Karpas-422 (cell line): ENCODE results near the gene MAPK6. TPM values are rescaled to one million over a fixed set of nuclear protein-coding genes. Genes with fewer than 3 reads are reported as not detected.
"Not testable (repeated sequence)": the region's sequence is repeated elsewhere in the genome, so short reads cannot be mapped to it uniquely, and the experiment has no call there.

Source experiments
- DNase-seq: peaks from one replicate; pipeline ENCODE4 v3.0.0-alpha.2; 2015
- H2AFZ ChIP-seq: fragments of 200-600 bp; sonication (generic); 2 replicates; pipeline ENCODE4 v1.6.1; 2014; ENCODE audit warnings: antibody characterized with exemption, low read length, mixed read lengths
- H3K27ac ChIP-seq: fragments of 200-600 bp; sonication (generic); 2 replicates; pipeline ENCODE4 v1.5.1; 2014; ENCODE audit warnings: mild to moderate bottlenecking, low read length, moderate library complexity
- H3K27me3 ChIP-seq: fragments of 200-600 bp; sonication (generic); 2 replicates; pipeline ENCODE4 v1.6.1; 2014; ENCODE audit warnings: low read length, mixed read lengths
- H3K36me3 ChIP-seq: fragments of 200-600 bp; sonication (generic); 2 replicates; pipeline ENCODE4 v1.6.1; 2014; ENCODE audit warnings: low read length, mixed read lengths; ENCODE audit not compliant: insufficient read depth
- H3K4me1 ChIP-seq: fragments of 200-600 bp; sonication (generic); 2 replicates; pipeline ENCODE4 v1.6.1; 2014; ENCODE audit warnings: mild to moderate bottlenecking, low read length, mixed read lengths
- H3K4me2 ChIP-seq: fragments of 200-600 bp; sonication (generic); 2 replicates; pipeline ENCODE4 v1.6.1; 2014; ENCODE audit warnings: low read length, low read depth, mild to moderate bottlenecking; ENCODE audit not compliant: poor library complexity, severe bottlenecking
- H3K4me3 ChIP-seq: fragments of 200-600 bp; sonication (generic); 2 replicates; pipeline ENCODE4 v1.5.1; 2014; ENCODE audit warnings: mild to moderate bottlenecking, antibody characterized with exemption, low read length, mixed read lengths
- H3K79me2 ChIP-seq: fragments of 200-600 bp; sonication (generic); 2 replicates; pipeline ENCODE4 v1.6.1; 2014; ENCODE audit warnings: mild to moderate bottlenecking, low read length, mixed read lengths
- H3K9ac ChIP-seq: fragments of 200-600 bp; sonication (generic); 2 replicates; pipeline ENCODE4 v1.6.0; 2014; ENCODE audit warnings: low read length
- H3K9me2 ChIP-seq: fragments of 200-600 bp; sonication (generic), shearing (Covaris generic); replicated peaks from 2 replicates; pipeline ENCODE4 v1.6.0; 2014; ENCODE audit warnings: mild to moderate bottlenecking, low read length, moderate library complexity; ENCODE audit not compliant: insufficient read depth
- H3K9me3 ChIP-seq: fragments of 300-700, 200-600 bp; sonication (generic); 2 replicates; pipeline ENCODE4 v1.6.1; 2014; ENCODE audit warnings: low read length, mixed read lengths
- H4K20me1 ChIP-seq: fragments of 200-600 bp; sonication (generic); 2 replicates; pipeline ENCODE4 v1.6.1; 2014; ENCODE audit warnings: mild to moderate bottlenecking, antibody characterized with exemption, low read length, low read depth; ENCODE audit not compliant: insufficient read depth
- total RNA-seq: library from RNA; depleted of rRNA; stranded (reverse); fragments of >200 nt; shearing (Covaris generic); gene quantifications from 2 replicates; pipeline ENCODE4 v1.2.3, GENCODE V29; 2014; ENCODE audit warnings: low replicate concordance

Gene MAPK6
- total RNA-seq, 1 experiment from 2014 or later, result 24.7 TPM

GRCh38 chr15:52095597-52096262, 76.7 kb downstream of the MAPK6 start:
- H3K27me3 ChIP-seq, result no peaks in the 10 kb centered on the region
- H3K79me2 ChIP-seq, result no peaks in the 10 kb centered on the region
- no peaks in the 10 kb centered on the region for H3K9me2 ChIP-seq
- H2AFZ ChIP-seq, result no peak overlapping the region
- no peak overlapping the region for H3K27ac ChIP-seq
- no peak overlapping the region for H3K4me2 ChIP-seq
- no peak for DNase-seq
- H4K20me1 ChIP-seq, result no peaks in the 10 kb centered on the region
- no peaks in the 10 kb centered on the region for H3K4me1 ChIP-seq
- H3K36me3 ChIP-seq, result no peaks in the 10 kb centered on the region
- no peaks in the 10 kb centered on the region for H3K9me3 ChIP-seq
- H3K9ac ChIP-seq, result no peak overlapping the region
- H3K4me3 ChIP-seq, result no peak overlapping the region

- H3K27me3 ChIP-seq, H3K4me1 ChIP-seq, H3K27ac ChIP-seq, H3K36me3 ChIP-seq, H3K9me3 ChIP-seq, H4K20me1 ChIP-seq, DNase-seq, H2AFZ ChIP-seq, H3K4me3 ChIP-seq, H3K9ac ChIP-seq, H3K79me2 ChIP-seq, H3K9me2 ChIP-seq, H3K4me2 ChIP-seq: not testable (repeated sequence)
Observed at GRCh38 chr15:52096536-52096935, 77.5 kb downstream of the MAPK6 start.

- no peaks in the 10 kb centered on the region for H3K27me3 ChIP-seq
- DNase-seq, result no peak
- H3K79me2 ChIP-seq, result no peaks in the 10 kb centered on the region
- H4K20me1 ChIP-seq, result no peaks in the 10 kb centered on the region
- no peak overlapping the region for H2AFZ ChIP-seq
- no peaks in the 10 kb centered on the region for H3K9me2 ChIP-seq
- no peaks in the 10 kb centered on the region for H3K36me3 ChIP-seq
- no peak overlapping the region for H3K9ac ChIP-seq
- H3K4me1 ChIP-seq, result peaks cover 4% of the 10 kb centered on the region
- H3K9me3 ChIP-seq, result no peaks in the 10 kb centered on the region
- H3K27ac ChIP-seq, result no peak overlapping the region
- H3K4me2 ChIP-seq, result no peak overlapping the region
- H3K4me3 ChIP-seq, result no peak overlapping the region
Observed at GRCh38 chr15:52097180-52097579, 78.2 kb downstream of the MAPK6 start.

- Histone ChIP-seq H3K4me1 (peaks cover 9% of the 10 kb centered on the region), H3K9me3 (no peaks in the 10 kb centered on the region), H3K36me3 (no peaks in the 10 kb centered on the region), H3K4me3 (no peak overlapping the region), H3K79me2 (no peaks in the 10 kb centered on the region), H3K27ac (no peak overlapping the region), H3K4me2 (no peak overlapping the region), H3K9me2 (no peaks in the 10 kb centered on the region), H3K27me3 (no peaks in the 10 kb centered on the region), H2AFZ (no peak overlapping the region), H4K20me1 (no peaks in the 10 kb centered on the region), H3K9ac (no peak overlapping the region)
- DNase-seq, result no peak
Observed at GRCh38 chr15:52098323-52098722, 79.3 kb downstream of the MAPK6 start.

- DNase-seq, result no peak
- Histone ChIP-seq H3K9me2 (no peaks in the 10 kb centered on the region), H2AFZ (no peak overlapping the region), H3K79me2 (no peaks in the 10 kb centered on the region), H3K4me1 (peaks cover 18% of the 10 kb centered on the region), H4K20me1 (no peaks in the 10 kb centered on the region), H3K27me3 (no peaks in the 10 kb centered on the region), H3K4me3 (no peak overlapping the region), H3K27ac (no peak overlapping the region), H3K4me2 (no peak overlapping the region), H3K9me3 (no peaks in the 10 kb centered on the region), H3K9ac (no peak overlapping the region), H3K36me3 (no peaks in the 10 kb centered on the region)
Observed at GRCh38 chr15:52099651-52100272, 80.7 kb downstream of the MAPK6 start.

- no peak overlapping the region for H2AFZ ChIP-seq
- no peak for DNase-seq
- H3K27ac ChIP-seq, result no peak overlapping the region
- H4K20me1 ChIP-seq, result no peaks in the 10 kb centered on the region
- H3K9me2 ChIP-seq, result no peaks in the 10 kb centered on the region
- H3K9ac ChIP-seq, result no peak overlapping the region
- no peaks in the 10 kb centered on the region for H3K27me3 ChIP-seq
- no peaks in the 10 kb centered on the region for H3K36me3 ChIP-seq
- H3K9me3 ChIP-seq, result no peaks in the 10 kb centered on the region
- no peak overlapping the region for H3K4me3 ChIP-seq
- H3K79me2 ChIP-seq, result no peaks in the 10 kb centered on the region
- peaks cover 18% of the 10 kb centered on the region for H3K4me1 ChIP-seq
- H3K4me2 ChIP-seq, result no peak overlapping the region
Observed at GRCh38 chr15:52100807-52101442, 81.9 kb downstream of the MAPK6 start.

GRCh38 chr15:52101542-52102323, 82.7 kb downstream of the MAPK6 start:
- no peaks in the 10 kb centered on the region for H4K20me1 ChIP-seq
- H3K9ac ChIP-seq, result no peak overlapping the region
- H3K79me2 ChIP-seq, result no peaks in the 10 kb centered on the region
- H3K27ac ChIP-seq, result no peak overlapping the region
- DNase-seq, result peak; percentile 65
- H3K4me3 ChIP-seq, result no peak overlapping the region
- H3K36me3 ChIP-seq, result no peaks in the 10 kb centered on the region
- H3K4me1 ChIP-seq, result peaks cover 18% of the 10 kb centered on the region
- no peaks in the 10 kb centered on the region for H3K9me3 ChIP-seq
- no peak overlapping the region for H2AFZ ChIP-seq
- H3K9me2 ChIP-seq, result no peaks in the 10 kb centered on the region
- no peaks in the 10 kb centered on the region for H3K27me3 ChIP-seq
- H3K4me2 ChIP-seq, result no peak overlapping the region

- no peak overlapping the region for H3K27ac ChIP-seq
- H2AFZ ChIP-seq, result no peak overlapping the region
Observed at GRCh38 chr15:52102463-52102862, 83.4 kb downstream of the MAPK6 start.

More at GRCh38 chr15:52102463-52102862, 83.4 kb downstream of the MAPK6 start:
- peaks cover 18% of the 10 kb centered on the region for H3K4me1 ChIP-seq
- H3K4me2 ChIP-seq, result no peak overlapping the region
- no peaks in the 10 kb centered on the region for H3K27me3 ChIP-seq
- no peaks in the 10 kb centered on the region for H3K36me3 ChIP-seq
- H3K4me3 ChIP-seq, result no peak overlapping the region
- H3K9ac ChIP-seq, result no peak overlapping the region
- H4K20me1 ChIP-seq, result no peaks in the 10 kb centered on the region
- H3K79me2 ChIP-seq, result no peaks in the 10 kb centered on the region
- no peaks in the 10 kb centered on the region for H3K9me3 ChIP-seq
- no peak for DNase-seq
- H3K9me2 ChIP-seq, result no peaks in the 10 kb centered on the region
